ENCODE data around the gene TMOD4.

GRCh38 chr1:151131701-151132334, 44.0 kb downstream of the TMOD4 start:
- TF ChIP-seq, protein P1, sequence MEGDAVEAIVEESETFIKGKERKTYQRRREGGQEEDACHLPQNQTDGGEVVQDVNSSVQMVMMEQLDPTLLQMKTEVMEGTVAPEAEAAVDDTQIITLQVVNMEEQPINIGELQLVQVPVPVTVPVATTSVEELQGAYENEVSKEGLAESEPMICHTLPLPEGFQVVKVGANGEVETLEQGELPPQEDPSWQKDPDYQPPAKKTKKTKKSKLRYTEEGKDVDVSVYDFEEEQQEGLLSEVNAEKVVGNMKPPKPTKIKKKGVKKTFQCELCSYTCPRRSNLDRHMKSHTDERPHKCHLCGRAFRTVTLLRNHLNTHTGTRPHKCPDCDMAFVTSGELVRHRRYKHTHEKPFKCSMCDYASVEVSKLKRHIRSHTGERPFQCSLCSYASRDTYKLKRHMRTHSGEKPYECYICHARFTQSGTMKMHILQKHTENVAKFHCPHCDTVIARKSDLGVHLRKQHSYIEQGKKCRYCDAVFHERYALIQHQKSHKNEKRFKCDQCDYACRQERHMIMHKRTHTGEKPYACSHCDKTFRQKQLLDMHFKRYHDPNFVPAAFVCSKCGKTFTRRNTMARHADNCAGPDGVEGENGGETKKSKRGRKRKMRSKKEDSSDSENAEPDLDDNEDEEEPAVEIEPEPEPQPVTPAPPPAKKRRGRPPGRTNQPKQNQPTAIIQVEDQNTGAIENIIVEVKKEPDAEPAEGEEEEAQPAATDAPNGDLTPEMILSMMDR (IDR thresholded peaks at IDR 0.05; ENCODE audit: insufficient read depth, low read length, poor library complexity, severe bottlenecking): no peak
- TF ChIP-seq EZH2phosphoT487 (conservative IDR thresholded peaks at IDR 0.05; ENCODE audit: low read length): no peak
